22Rv1 (cell line): ENCODE measurements around the gene CLEC19A.

ENCODE experiments used
- ZFX ChIP-seq: fragments of 450-650 bp; IDR thresholded peaks from 2 replicates; pipeline ENCODE4 v1.6.1; 2017; ENCODE audit warnings: antibody characterized with exemption, borderline replicate concordance
- TF ChIP-seq, protein P1 (sequence below): fragments of 450-650 bp; IDR thresholded peaks from 2 replicates; pipeline ENCODE4 v1.5.1; 2017; ENCODE audit warnings: mild to moderate bottlenecking

DNA sequence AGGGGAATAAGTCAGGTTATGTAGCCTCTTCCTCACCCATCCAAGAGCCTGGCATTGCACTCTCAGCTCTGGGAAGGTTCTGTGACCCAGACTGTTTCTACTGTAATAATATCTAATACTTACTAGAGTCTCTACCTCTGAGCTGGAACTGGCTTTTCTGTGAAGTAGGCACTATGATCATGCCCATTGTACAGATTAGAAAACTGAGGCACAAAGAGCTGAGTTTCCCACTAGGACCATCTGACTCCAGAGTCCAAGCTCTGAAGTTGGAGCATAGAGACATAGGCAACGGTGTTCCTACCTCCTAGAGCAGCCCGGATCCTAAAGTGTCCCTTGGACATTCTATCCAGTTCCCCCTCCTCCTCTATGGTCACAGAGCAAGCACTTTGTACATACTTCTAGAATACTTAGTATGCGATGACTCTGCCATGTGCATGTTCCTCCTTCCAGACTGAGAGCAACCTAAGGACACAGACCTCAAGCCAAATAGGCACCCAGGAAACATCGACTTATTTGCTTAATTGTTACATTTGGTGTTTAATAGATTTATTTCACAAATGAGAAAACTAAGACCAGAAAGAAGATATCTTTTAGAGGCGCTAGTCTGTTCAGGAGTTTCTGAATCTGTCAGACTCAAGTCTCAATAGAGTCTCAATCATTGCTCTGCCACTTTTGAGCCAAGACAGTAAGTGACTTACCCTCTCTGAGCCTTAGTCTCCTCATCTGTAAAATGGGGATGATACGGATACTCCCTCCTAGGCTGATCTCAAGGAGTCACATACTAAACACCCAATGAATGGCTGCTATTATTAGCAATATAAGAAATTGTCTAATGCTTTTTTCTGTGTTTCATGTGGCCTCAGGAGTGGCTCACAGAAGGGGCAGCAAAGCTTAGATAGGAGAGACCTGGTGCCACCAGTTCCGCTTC, 3.6 kb downstream of the CLEC19A start:
- TF ChIP-seq, protein P1, sequence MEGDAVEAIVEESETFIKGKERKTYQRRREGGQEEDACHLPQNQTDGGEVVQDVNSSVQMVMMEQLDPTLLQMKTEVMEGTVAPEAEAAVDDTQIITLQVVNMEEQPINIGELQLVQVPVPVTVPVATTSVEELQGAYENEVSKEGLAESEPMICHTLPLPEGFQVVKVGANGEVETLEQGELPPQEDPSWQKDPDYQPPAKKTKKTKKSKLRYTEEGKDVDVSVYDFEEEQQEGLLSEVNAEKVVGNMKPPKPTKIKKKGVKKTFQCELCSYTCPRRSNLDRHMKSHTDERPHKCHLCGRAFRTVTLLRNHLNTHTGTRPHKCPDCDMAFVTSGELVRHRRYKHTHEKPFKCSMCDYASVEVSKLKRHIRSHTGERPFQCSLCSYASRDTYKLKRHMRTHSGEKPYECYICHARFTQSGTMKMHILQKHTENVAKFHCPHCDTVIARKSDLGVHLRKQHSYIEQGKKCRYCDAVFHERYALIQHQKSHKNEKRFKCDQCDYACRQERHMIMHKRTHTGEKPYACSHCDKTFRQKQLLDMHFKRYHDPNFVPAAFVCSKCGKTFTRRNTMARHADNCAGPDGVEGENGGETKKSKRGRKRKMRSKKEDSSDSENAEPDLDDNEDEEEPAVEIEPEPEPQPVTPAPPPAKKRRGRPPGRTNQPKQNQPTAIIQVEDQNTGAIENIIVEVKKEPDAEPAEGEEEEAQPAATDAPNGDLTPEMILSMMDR = no peak
- TF ChIP-seq ZFX = no peak
